OCI-LY7 (cell line): ENCODE results near the gene LCE1D.

Experiments
- CTCF ChIP-seq: fragments of 200-600 bp; sonication (generic); conservative IDR thresholded peaks from 2 replicates; pipeline ENCODE4 v1.5.1; 2014; ENCODE audit warnings: mild to moderate bottlenecking, antibody characterized with exemption, low read length, moderate library complexity, mixed read lengths
- EZH2phosphoT487 ChIP-seq: fragments of 200-600 bp; sonication (generic); IDR thresholded peaks from 2 replicates; pipeline ENCODE4 v1.6.1; 2018; ENCODE audit warnings: low read depth, borderline replicate concordance, mild to moderate bottlenecking, mixed run types, antibody characterized with exemption, low read length, moderate library complexity, mixed read lengths

- TF ChIP-seq CTCF (no peak), EZH2phosphoT487 (no peak)
Measured at GRCh38 chr1:152774875-152775274, 21.6 kb upstream of the LCE1D start, which contains the start of gene LCE1F.
